HG02970 (cell line): ENCODE measurements around the gene GMEB2.
"Not testable (repeated sequence)": the region's sequence is repeated elsewhere in the genome, so short reads cannot be mapped to it uniquely, and the experiment has no call there.

ENCODE experiments used
- ATAC-seq: cut with Tn5 transposase; IDR thresholded peaks from one replicate; pipeline ENCODE4 v1.9.1; 2021; ENCODE audit warnings: mild to moderate bottlenecking, moderate library complexity, moderate number of reproducible peaks; ENCODE audit not compliant: unreplicated experiment, low FRiP score

GMEB2 gene

DNA sequence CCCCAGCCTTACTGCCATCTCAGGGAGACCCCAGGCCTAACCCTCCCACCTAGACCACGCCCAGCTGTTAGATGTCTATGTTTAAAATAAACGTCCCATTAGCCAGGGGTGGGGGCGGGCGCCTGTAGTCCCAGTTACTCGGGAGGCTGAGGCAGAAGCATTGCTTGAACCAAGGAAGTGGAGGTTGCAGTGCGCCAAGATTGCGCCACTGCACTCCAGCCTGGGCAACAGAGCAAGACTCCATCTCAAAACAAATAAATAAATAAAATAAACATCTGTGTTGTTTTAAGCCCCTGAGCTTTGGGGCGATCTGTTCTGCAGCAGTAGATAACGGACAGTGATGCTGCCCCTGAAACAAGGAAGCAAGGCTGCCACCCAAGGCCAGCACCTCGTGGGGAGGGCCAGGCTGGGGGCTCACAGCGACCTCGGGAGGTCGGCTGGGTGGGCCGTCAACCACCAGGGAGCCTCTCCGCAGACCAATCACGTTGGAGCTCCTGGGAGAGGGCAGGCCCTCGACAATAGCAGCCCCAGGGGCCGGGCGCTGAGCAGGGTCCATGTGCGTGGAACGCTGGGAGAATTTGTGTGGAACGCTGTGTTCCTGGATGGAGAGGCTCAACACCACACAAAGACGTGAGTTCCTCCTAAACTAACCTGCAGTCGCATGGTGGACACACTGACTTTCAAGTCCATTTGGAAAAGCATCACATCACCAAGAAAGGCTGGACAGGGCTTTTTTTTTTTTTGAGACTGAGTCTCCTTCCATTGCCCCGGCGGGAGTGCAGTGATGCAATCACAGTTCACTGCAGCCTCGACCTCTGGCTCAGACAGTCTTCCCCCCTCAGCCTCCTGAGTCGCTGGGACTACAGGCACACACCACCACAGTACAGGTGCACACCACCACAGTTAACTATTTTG, 51.8 kb downstream of the GMEB2 start:
- no peak for ATAC-seq

DNA sequence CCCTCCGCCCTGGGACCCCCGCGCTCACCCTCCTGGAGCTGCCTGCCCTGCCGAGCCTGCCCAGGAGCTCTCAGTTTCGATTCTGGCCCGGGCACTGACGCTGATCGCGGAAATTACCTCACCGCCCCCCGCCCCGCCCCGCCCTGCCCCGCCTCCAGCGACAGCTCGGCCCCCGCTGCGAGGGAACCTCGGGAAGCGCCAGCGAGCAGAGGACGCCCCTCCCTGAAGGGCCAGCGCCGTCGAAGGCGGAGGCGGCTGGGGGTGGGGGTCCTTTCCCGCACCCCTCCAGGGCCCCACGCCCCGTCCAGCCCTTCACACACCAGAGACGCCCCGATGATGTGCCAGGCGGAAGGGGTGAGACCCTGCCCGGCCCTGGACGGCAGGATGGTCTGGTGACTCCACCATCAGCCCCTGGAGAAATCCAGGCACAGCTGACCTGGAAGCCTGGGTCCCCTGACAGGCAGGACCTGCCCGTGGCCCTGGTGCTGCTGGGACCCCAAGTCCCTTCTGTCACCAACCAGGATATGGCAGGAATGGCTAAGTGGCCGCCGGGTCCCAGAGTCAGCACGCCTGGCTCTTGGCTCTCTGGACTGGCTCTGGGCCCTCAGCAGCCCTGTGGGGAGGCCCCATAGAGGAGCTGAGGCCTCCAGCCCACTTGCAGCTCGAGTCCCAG, 52.6 kb downstream of the GMEB2 start, which contains the start of gene HELZ2:
HELZ2 (minus strand) TSS at position 84 of the 673 bp plus-strand sequence. CDS start 1,854 bp downstream, outside the sequence.
- ATAC-seq: no peak

DNA sequence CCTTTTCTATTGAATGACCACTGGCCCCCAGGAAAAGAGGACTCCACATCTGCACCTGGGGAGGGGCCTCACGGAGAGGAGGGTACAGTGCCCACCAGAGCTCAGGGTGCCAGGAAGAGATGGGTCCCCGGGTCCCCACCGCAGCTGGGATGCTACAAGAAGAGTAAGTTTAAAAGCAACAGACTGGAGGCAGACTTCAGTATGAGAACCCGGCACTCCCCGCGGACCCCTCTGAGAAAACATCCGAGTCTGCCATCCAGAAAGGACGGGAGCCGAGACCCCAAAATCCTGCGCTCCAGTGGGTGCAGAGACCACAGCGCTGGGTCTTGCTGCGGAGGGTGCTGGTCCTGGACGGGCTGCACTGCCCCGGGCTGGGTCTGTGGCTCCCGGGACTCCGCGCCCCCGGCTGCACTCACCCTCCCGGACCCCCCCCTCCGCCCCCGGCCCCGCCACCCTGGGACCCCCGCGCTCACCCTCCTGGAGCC, 53.2 kb downstream of the GMEB2 start:
- no peak for ATAC-seq

DNA sequence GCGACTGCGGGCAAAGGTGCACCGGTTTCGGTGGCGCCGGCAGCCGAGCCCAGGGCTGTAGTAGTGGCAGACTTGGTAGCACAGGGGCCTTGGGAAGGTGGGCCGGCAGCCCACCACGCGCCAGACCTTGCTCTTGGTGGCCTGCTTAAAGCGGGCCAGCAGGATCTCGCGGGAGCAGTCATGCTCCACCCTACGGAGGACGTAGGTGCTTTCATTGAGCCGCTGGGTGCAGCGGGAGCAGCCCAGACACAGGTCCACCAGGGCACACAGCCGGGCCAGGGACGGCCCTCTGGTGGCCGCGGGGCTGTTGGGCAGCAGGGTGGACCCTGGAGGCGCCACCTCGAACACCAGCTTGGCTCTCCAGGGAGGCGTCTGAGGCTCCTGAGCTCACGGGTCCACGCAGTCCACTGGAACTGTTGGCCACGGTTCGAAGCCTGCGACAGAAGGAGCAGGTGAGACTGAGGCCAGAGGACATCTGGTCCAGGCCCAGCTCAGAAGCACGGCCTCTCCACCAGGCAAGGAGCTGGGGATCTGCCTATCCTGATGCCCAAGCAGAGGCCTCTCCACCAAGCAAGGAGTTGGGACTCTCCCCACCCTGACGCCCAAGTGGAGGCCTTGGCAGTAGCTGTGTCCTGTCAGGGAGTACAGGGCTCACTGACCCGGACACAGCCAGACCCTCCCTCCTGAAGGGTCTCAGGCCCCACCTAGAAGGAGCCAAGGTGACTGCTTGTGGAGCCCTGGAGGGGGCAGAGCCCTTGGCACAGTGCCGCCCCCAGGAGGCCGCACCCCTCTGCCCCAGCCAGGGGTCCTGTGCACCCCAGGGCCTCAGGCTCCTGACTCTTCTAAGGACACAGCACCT, 53.9 kb downstream of the GMEB2 start:
- ATAC-seq: no peak

DNA sequence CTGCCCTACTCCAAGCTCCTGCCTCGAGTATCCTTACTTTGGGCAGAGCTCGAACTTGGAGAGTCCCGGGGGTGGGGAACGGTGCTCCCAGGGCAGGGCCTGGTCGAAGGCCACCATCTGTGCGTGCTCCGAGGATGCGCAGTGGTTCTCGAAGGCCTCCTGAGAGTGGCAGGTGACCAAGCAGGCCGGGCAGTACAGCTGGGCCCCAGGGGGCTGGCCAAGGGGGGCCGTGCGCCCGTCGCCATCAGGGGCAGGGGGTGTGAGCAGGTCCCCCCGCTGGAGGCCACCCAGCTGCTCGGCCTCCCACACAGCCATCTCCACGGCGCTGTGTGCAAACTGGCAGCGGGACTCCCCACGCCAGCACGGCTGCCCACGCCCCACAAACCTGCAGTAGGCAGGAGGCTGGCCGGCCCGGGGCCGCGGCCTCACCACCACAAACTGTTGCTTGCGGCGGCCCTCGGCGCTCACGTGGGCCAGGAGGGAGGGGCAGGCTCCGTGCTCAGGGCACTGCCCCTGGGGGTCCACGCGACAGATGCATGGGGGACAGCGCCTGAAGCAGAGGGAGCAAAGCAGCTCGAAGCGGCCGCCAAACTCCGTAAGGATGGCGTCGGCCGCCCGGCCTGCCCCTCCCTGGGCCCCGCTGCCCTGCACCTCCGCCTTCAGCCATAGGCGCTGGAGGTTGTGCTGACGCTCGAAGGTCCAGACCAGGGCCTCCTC, 54.7 kb downstream of the GMEB2 start:
- no peak for ATAC-seq

DNA sequence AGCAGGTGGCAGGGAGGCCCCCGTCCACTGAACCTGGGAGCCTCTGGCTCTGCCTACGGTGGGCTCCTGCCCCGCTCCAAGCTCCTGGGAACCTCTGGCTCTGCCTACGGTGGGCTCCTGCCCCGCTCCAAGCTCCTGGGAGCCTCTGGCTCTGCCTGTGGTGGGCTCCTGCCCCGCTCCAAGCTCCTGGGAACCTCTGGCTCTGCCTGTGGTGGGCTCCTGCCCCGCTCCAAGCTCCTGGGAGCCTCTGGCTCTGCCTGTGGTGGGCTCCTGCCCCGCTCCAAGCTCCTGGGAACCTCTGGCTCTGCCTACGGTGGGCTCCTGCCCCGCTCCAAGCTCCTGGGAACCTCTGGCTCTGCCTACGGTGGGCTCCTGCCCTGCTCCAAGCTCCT, 55.8 kb downstream of the GMEB2 start:
- ATAC-seq: not testable (repeated sequence)

DNA sequence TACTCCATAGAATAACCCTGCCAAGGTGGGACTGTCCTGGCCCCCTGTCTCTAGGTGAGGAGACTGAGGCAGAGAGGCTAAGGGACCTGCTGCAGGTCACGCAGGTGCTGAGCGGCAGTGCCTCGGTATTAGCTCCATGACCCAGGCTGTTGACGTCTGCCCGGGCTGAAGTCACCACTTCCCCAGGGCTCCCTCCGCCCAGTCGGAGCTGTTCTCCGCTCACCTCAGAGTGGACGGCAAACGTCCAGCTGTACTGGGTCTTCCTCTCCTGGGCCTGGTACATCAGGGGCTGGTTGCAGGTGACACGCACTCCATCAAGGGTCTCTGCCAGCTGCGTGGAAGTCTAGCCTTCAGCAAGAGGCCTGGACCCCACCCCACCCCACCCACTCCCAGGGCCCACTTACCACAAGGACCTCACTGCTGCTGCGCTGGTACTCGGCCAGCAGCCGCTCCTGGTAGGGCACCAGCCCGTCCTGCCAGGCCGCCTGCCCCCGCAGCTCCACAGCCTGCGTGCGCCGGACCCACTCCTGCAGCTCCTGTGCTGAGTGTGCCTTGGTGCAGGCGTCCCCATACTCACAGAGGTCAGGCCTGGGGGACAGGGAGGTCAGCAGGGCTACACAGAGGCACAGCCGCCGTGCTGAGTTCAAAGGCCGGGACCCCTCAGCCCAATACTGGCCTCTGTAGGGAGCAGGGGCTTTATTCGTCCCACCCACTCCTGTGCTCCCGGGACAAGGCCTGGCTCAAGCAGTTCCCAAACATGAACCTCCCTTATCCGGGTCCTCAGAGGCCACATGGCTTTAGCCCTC, 56.4 kb downstream of the GMEB2 start:
- no peak for ATAC-seq

DNA sequence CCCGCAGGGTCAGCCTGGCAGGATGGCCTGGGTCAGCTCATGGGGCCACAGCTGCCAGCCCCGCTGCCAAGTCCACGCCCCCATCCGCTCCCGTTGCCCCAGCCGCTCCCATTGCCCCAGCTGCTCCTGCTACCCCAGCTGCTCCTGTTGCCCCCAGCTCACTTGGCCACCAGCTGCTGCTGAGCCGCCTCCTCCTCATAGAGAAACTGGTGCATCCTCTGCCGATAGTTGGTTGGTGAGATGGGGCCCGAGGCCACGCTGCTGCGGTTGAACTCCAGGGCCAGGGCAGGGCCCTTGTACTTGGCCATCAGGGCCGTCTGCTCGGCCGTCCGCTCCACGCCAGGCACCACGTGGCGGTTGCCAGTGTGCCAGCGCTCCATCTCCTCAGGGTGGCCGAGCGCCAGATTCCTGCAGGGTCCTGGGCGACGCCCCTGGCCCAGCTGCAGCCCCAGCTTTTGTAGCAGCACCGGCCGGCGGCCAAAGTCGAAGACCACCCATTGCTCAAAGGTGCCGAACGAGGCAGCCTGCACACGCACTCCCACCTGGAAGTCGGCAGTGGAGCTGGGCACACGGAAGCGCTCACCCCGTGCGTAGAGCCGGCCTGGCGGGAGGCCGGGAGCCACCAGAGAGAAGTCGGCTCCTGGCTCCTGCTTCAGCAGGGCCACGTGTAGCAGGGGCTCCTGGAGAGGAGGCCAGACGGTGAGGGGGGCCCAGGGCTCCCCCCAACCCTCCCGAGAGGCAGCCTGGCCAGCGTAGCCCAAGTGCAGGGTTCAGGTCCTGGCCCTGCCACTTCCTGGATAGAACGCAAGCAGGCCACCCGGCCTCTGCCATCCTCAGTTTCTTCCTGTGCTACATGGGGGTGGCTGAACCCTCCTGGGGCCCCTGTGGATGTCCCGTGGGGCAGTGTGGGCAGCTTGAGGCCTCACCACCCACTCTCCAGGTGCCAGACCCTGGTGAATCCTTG, 57.6 kb downstream of the GMEB2 start:
- no peak for ATAC-seq

- ATAC-seq: peak; percentile 39
These were observed 58.5 kb downstream of the GMEB2 start for GRCh38 chr20:63568170-63568981.

DNA sequence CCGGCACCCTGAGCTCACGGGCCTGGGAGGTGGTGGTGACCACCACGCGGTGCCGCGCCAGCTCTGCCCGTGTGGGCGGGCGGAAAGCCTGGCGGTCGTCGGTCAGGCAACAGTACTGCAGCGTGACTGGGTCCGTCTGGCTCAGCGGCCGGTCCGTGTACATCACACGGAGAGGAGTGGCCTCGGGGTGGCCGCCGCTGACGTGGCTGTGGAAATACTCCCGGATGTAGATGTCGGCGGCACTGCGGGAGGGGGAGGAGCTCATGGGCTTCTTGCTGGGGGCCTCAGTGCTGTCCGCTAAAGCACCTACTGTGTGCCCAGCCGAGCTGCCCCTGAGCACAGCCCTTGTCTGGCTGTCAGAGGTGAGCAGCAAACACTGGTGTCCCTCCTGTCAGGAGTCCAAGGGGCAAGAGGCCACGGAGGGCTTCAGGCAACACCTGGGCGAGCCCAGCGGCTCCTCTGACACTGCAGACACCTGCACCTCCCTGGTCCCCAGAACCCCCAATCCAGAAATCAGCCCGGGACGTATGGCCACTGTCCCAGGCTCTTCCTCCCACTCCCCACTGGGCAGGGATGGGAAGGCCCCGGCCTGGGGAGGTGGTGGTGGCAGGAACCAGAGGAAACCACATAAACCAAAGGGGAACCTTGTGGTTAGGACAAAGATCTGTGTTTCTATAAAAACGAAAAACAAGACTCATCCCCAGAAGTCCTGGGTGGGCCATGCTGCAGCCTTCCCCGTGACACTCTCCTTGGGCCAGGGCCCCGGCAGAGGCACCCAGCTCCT, 59.3 kb downstream of the GMEB2 start:
- ATAC-seq: peak; percentile 62

DNA sequence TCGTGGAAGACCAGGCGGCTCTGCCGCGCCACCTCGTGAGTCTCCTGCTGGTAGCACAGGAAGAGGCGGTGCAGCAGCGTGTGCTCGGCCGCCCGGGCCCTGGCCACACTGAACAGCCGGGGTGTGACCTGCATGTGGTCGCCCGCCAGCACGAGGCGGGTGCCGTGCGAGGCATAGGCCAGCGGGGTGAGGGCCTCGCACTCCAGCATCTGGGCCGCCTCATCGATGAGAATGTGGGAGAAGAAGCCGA, 59.8 kb downstream of the GMEB2 start:
- ATAC-seq: no peak

- no peak for ATAC-seq
These were observed 60.3 kb downstream of the GMEB2 start for GRCh38 chr20:63566395-63567135.

- ATAC-seq: no peak
These were observed 61.1 kb downstream of the GMEB2 start for GRCh38 chr20:63565699-63566335.

GRCh38 chr20:63565021-63565698, 61.7 kb downstream of the GMEB2 start:
- no peak for ATAC-seq
